Activated CD4-positive, alpha-beta T cell treated with anti-CD3 and anti-CD28 coated beads, Interleukin-2, amount 50 U/mL, for 1 hour (primary cell): ENCODE data around the gene MAMLD1.

Source experiments
- DNase-seq: peaks from one replicate; pipeline ENCODE4 v3.0.0-alpha.2; 2020

Gene MAMLD1

DNA sequence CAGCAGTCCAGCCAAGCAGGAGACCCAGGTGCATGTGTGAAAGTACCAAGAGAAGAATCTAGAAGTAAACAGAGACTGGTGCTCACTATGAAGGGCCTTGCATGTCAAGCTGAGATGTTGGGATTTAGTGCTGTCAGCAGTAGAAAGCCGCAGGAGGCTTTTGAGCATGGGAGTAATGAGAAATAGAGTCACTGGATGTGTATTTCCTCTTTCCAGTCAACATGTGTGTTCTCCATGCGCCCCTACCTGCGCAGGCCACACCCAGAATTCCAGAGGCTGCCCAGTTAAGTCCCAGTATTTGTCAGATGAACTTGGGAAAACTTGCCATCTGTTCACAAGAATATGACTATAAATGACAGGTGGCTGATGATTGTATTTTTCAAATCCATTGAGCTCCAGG, 4.5 kb upstream of the MAMLD1 start:
- DNase-seq = no peak

DNA sequence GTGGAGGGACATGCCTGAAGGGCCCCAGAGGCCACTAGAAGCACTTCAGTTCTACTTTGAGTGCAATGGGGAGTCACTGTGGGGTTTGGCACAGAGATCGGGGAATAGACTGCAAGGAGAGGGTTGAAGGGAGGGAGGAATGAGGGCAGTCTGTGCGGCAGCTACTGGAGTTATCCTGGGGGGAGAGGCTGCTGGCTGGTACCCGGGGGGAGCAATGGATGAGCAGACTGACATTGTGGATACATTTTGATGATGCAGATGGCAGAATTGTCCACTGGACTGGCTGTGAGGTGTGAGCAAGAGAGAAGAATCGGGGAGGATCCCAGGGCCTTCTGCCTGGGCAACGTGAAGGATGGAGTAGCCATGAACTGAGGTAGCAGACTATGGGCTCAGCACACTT, 2.8 kb upstream of the MAMLD1 start:
- DNase-seq = no peak

DNA sequence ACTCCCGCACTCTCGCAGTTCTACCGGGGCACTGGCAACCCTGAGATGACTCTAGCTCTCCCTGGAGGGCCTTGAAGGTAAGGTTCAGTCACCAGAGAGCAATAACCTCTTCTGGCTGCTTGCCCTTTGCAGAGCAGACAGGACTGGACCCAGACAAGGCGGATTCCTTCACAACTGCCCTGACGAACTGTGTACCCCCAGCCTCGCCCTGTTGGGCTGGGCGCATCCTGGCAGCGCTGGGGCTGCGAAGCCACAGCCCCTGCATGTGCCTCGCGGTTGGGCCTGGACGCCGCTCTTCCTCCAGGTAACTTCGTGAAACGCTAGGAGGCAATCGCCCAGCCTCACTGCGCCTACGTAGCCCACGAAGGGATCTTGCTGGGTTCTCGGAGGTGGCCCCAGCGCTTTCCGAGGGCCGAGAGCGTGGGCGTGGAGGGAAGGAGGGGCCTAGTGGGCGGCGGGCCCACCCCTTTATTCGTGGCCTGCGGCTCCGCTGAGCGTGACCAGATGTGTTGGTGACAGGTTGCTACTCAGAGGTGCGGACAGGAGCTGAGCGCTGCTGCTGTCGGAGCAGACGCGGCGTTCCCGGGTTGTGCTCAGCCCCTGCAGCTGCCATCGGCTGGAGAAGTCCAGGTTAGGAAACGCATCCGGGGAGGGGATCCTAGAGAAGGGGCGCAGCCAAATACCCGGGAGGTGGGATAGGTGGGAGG, 1.9 kb upstream of the MAMLD1 start:
- no peak for DNase-seq

- no peak for DNase-seq
Observed at GRCh38 chrX:150361777-150362351, 1.3 kb upstream of the MAMLD1 start.

DNA sequence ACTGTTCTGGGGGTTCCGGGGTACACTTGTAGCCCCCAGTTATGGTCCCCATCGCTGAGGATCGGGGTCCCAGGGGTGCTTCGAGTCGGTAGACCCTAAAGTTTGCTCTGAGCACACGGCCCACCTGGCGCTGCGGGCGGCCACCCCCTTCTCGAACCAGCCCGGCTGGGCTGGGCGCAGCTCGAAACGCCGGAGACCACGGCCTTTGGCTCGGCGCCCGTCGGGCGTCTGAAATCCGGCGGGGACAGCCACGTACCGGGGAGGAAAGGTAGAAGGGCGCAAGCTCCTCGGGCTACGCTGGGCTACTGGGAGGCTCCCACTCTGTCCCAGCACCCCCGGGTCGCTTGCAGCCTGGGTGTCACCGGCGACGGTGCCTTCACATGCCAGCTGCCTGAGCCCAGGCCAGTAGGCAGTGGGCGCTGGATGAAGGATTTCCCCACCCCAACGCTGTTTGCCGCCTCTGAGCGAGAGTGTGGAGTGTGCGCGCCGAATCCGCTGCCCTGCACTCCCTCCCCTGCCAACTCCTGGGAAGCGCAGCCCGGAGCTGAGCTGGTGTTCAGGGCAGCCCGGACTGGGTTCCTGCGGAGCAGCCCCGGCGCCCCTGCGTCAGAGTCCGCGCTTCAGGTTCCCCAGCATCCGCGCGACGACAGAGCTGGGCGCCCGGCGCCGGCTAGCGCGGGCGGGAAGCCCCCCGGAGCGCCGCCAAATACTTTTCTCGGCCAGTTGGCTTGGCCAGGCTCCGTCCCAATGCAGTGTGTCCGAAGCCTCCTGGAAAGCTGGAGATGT, 637 bp downstream of the MAMLD1 start:
- DNase-seq = no peak

GRCh38 chrX:150364347-150365050, 1.4 kb downstream of the MAMLD1 start:
- DNase-seq = no peak

GRCh38 chrX:150365051-150365989, 2.2 kb downstream of the MAMLD1 start:
- peak; percentile 53 for DNase-seq

DNA sequence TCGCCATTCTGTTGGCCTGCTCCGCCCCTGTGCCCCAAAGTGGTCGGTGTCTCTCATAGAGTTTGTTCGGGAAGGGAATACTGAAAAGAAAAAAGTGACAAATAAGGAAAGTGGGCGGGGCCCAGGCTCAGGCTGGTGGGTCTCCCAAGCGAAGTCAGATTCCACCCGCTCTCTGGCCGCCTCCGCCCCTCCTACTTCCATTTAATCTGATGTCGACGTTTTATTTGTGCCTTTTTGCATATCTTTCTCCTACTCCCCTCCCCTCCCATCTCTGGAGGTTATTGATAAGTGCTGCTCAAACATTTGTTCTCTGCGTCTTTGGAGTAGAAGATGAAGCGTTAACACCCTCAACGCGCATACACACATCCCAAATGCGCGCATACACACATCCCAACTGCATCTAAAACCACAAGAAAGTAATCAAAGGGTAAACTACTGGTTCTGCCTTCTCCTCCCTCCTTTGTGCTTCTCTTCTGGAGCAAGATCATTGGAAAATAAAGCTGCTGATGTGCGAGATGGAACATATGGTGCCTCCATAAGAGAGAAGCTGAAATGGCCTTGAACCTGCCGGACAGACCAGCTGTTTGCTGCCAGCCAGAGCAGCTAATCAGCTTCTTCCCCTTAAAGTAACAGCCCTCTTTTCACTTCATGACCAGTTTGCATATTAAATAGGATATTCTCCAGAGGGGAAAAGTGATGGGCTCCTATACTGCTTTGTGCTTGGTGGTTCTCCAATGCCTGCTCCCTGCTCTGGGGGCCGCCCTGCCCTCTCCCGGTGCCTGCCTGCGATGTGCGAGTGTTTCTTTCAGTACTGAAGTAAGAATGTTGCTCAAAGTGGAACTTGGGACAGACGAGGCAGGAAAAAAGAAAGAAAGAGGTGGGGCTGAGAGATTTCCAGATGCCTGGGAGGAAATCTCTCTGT, 3.1 kb downstream of the MAMLD1 start:
- DNase-seq = no peak

DNA sequence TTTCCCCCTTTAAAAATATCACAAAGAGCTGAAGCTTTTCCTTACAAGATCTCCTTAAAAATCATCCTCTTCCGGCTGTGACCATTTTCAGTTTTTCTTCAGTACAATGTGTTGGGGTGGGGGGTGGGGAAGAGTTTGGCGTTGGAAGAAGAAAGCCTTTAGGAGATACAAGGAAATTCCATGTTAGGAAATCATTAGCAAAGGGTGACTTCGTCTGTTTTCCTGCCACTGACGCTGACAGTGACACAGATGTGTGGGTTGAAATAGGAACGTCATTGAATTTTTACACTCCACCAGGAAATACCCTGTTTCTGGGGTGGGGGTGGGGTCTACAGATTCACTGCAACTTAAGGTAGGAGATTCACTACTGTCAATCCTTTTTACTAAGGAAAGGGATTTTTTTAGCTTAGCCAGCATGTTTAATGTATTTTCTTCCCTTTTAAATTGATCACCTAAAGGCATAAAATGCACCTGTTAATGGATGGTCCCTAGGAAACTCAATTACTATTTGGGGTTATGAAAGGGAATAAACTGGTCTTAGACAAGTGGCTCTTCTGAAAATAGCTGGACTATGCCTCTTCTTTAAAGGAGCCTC, 3.9 kb downstream of the MAMLD1 start:
- no peak for DNase-seq

DNA sequence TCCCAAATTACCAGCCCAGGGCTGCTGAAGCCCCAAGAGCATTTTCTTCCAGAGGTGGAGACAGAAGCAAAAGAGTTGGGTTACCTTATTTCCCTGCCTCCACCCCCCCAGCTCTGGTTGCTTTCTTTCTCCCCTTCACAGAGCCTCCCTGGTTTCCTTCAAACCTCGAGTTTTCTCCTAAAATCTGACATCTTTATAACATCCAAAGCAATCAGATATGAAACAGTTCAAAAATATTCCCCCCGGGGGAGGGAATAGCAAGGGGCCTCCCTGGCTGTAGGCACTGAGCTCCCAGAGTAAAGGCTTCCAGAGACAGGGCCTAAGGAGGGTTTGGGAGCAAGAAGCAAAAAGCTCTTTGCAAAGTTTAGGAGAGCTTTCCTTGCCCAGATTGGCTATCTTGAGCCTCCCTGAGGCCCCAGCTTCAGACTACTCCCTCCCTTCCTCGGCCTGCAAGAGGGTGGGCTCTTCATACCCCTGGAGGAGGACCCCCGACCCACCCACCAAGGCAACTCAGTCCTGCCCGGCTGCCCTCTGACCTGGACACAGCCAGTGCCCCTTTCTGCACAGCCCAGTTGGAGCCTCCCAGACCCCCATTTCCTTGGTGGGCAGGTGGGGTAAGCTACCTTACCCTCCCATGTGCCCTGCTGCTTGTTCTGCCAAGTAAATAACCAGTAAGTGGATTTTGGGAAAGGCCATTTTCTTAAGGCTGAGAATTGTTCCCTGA, 7.6 kb downstream of the MAMLD1 start:
- DNase-seq = no peak

DNA sequence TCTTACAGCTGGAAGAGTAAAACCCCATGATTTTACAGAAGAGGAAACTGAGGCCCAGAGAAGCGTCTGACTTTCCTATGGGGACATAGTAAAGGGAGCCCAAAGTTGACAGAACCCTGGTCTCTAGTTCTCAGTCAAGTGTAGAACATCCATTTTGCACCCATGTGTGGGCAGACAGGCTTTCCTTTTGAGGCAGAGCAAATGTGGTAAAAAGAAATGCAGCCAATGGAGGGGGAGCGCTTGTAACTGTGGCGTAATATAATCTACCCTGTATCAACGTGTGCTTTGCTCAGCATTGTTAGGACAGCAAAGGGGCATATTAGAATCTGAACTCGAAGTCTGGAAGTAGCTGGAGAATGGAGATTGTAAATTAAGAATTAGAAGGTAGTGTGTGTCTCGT, 8.8 kb downstream of the MAMLD1 start:
- DNase-seq = no peak

DNA sequence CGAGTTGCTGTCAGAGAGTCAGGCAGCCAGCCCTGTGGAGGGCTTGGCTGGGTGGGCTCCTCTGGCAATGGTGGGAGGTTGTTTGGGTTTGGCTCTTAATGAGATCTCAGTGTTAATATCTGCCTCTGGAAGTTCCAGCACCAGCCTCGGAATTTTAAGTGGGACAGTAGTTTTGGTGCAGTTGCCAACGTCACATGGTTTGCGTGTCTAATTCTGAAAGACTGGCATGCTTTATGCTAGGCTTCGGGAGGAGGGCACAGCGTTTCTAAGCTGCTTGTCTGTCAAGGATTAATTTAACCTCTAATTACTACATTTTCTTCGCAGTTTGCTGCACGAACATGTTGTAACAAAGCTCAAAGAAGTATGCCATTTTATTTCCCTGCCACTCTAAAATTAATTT, 9.2 kb downstream of the MAMLD1 start:
- no peak for DNase-seq

DNA sequence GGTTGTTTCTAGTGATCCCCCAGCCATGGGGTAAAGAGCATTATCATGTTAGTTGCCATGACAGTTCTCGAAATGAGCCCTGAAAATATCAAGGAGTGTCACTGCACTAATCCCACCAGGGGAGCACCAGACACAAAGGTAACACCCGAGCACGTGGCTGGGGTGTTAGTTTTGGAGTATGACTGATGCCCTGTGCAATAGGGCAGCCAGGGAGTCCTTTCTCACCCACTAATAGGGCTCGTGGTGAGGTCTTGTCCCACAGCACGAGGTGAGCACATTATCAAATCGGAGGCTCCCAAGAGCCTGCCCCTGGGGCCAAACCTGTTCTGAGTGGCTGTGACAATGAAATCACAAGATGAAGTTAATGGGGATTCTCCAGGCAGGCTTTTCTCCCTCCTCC, 9.6 kb downstream of the MAMLD1 start:
- DNase-seq = no peak

GRCh38 chrX:150375243-150375770, 12.2 kb downstream of the MAMLD1 start:
- DNase-seq = no peak

- no peak for DNase-seq
Observed at GRCh38 chrX:150377005-150377404, 13.9 kb downstream of the MAMLD1 start.

DNA sequence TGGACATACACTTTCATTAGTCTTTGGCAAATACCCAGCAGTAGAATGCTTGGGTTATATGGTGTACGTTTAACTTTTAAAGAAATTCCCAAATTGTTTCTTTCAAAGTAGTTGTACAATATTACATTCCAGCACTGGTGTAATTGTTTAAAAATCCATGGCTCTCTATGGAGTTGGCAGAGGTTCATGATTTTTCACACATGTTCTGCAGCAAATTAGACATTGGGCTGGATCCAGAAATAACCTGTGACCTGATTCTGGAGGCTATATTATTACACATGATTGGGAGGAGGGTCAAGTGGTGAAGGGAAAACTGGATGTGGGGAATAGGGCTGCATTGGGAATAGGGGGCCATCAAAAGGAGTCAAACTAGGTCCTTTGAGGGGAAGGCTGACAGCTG, 41.9 kb downstream of the MAMLD1 start:
- DNase-seq = no peak

GRCh38 chrX:150405576-150405975, 42.5 kb downstream of the MAMLD1 start:
- no peak for DNase-seq

DNA sequence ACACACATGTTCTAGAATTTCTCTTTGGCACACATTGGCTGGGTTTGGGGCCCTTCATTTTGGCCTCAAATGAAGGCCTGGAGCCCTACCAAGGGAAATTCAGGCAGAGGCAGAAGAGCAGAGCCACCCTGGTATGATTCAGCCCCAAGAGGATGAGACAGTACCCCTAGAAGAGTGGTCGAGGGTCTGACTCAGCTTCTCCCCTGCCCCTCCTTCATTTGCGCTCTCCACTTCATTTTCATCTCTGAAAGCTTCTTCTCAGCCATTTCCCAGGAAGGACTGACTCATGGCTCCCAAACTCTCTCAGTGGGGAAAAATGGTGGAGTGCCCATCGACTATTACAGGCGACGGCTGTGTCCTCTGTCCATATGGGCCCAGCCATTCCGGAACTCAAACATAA, 43.5 kb downstream of the MAMLD1 start:
- DNase-seq = no peak

DNA sequence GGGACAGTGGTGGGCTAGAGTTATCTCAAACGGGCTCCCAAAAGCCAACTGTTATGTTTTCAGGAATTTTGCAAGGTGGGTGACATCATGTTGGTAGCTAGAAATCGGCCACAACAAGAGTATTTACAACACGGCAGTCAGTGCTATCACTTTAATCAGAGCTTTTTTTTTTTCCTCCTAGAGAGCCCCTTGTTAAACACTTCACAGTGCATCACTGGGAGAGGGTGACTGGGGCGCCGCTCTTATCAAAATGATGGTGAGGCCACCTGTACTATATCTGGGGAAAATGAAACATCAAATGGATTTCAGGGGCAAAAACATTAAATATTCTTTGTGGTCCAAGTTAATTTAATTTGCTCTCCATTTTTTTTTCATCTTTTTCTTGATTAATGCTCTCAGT, 44.9 kb downstream of the MAMLD1 start:
- no peak for DNase-seq

DNA sequence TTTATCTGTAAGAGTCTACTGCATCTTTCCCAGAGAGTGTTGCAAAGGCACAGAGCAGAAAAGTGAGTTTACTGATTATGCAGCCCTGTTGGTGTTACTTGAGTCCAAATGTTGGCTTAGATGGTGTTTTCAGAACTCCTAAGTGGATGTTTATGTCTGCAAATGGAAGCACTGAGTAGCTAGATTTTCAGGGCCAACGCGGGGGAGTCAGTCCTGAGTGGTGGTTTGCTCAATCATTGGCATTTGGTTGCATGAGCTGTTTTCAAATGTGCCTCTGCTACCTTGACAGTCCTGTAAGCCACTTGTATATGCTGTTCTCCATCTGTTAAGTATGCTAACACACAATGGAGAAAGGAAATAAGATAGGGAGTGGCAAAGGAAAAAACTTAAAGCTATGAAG, 45.4 kb downstream of the MAMLD1 start:
- DNase-seq = no peak
